Mesenchymal stem cell (in vitro differentiated cells and primary cell): Measurements from ENCODE around the gene FSCN2.

ENCODE experiments used
- DNase-seq: peaks from one replicate; pipeline ENCODE4 v3.0.0-alpha.2; 2013
- H2AFZ ChIP-seq: one replicate; pipeline ENCODE4 v1.6.1; 2013; ENCODE audit warnings: low read depth, mild to moderate bottlenecking, control low read depth, inconsistent platforms, low read length, moderate library complexity
- H2AK5ac ChIP-seq: 2 replicates; pipeline ENCODE4 v1.6.1; 2013; ENCODE audit warnings: low read length, moderate library complexity, mild to moderate bottlenecking, inconsistent platforms; ENCODE audit not compliant: severe bottlenecking
- H2BK120ac ChIP-seq: one replicate; pipeline ENCODE4 v1.6.1; 2013; ENCODE audit warnings: low read depth, mild to moderate bottlenecking, inconsistent platforms, low read length, moderate library complexity
- H2BK12ac ChIP-seq, 2 experiments: one replicate each; pipeline ENCODE4 v1.6.1; 2013; ENCODE audit warnings: inconsistent platforms in 2 of 2, low read length in 2 of 2, mild to moderate bottlenecking in 2 of 2, moderate library complexity in 2 of 2, control low read depth in 1 of 2
- H2BK15ac ChIP-seq: one replicate; pipeline ENCODE4 v1.6.1; 2013; ENCODE audit warnings: mild to moderate bottlenecking, low read depth, inconsistent platforms; ENCODE audit not compliant: poor library complexity, severe bottlenecking
- H2BK5ac ChIP-seq: 2 replicates; pipeline ENCODE4 v1.6.1; 2013; ENCODE audit warnings: low read depth, mild to moderate bottlenecking, low read length, control low read depth, inconsistent platforms; ENCODE audit not compliant: poor library complexity, severe bottlenecking
- H3K14ac ChIP-seq, 2 experiments: one replicate each; pipeline ENCODE4 v1.6.1; 2013; ENCODE audit warnings: inconsistent platforms in 2 of 2, low read length in 2 of 2, control low read depth in 1 of 2, mild to moderate bottlenecking in 1 of 2, moderate library complexity in 1 of 2
- H3K18ac ChIP-seq, 2 experiments: one replicate each; pipeline ENCODE4 v1.6.1; 2013; ENCODE audit warnings: inconsistent platforms in 2 of 2, low read length in 2 of 2, control low read depth in 1 of 2, low read depth in 1 of 2, mild to moderate bottlenecking in 1 of 2
- H3K23ac ChIP-seq, 2 experiments: one replicate each; pipeline ENCODE4 v1.6.1; 2013; ENCODE audit warnings: inconsistent platforms in 2 of 2, low read length in 2 of 2, mild to moderate bottlenecking in 2 of 2, moderate library complexity in 2 of 2, control low read depth in 1 of 2
- H3K27ac ChIP-seq: 2 replicates; pipeline ENCODE4 v1.5.1; 2013; ENCODE audit warnings: mild to moderate bottlenecking, moderate library complexity, low read length, control low read depth, inconsistent platforms; ENCODE audit not compliant: poor library complexity, severe bottlenecking
- H3K27me3 ChIP-seq, 2 experiments: 2 replicates each; pipeline versions ENCODE4 v1.6.1 to v1.7.0; 2013; ENCODE audit warnings: low read length in 2 of 2, mild to moderate bottlenecking in 2 of 2, moderate library complexity in 2 of 2, control low read depth in 1 of 2, inconsistent platforms in 1 of 2; ENCODE audit not compliant: control insufficient read depth in 1 of 2, insufficient read depth in 1 of 2
- H3K36me3 ChIP-seq, 2 experiments: 2 replicates each; pipeline versions ENCODE4 v1.6.1 to v1.7.0; 2013; ENCODE audit warnings: low read length in 2 of 2, control low read depth in 1 of 2, inconsistent platforms in 1 of 2, low read depth in 1 of 2, mild to moderate bottlenecking in 1 of 2; ENCODE audit not compliant: insufficient read depth in 2 of 2, control insufficient read depth in 1 of 2
- H3K4ac ChIP-seq, 2 experiments: one replicate each; pipeline ENCODE4 v1.6.1; 2013; ENCODE audit warnings: inconsistent platforms in 2 of 2, low read length in 2 of 2, mild to moderate bottlenecking in 2 of 2, moderate library complexity in 2 of 2, control low read depth in 1 of 2, low read depth in 1 of 2
- H3K4me1 ChIP-seq: 2 replicates; pipeline ENCODE4 v1.6.1; 2013; ENCODE audit warnings: low read depth, low read length, control low read depth; ENCODE audit not compliant: control insufficient read depth, insufficient read depth
- H3K4me2 ChIP-seq: 2 replicates; pipeline ENCODE4 v1.6.1; 2013; ENCODE audit warnings: low read length, mild to moderate bottlenecking, inconsistent platforms; ENCODE audit not compliant: poor library complexity, severe bottlenecking
- H3K4me3 ChIP-seq, 2 experiments: 2 replicates each; pipeline versions ENCODE4 v1.5.1 to v1.7.0; 2013; ENCODE audit warnings: low read length in 2 of 2, mild to moderate bottlenecking in 2 of 2, control low read depth in 1 of 2, low read depth in 1 of 2; ENCODE audit not compliant: insufficient read depth in 1 of 2
- H3K79me1 ChIP-seq: replicated peaks from 2 replicates; pipeline ENCODE4 v1.6.1; 2013; ENCODE audit warnings: mild to moderate bottlenecking, control low read depth, low read length, inconsistent platforms; ENCODE audit not compliant: poor library complexity, severe bottlenecking
- H3K9ac ChIP-seq: 2 replicates; pipeline ENCODE4 v1.7.0; 2013; ENCODE audit warnings: mild to moderate bottlenecking, low read length, moderate library complexity
- H3K9me3 ChIP-seq: 2 replicates; pipeline ENCODE4 v1.7.0; 2013; ENCODE audit warnings: mild to moderate bottlenecking, low read length; ENCODE audit not compliant: control insufficient read depth
- H4K8ac ChIP-seq: one replicate; pipeline ENCODE4 v1.6.1; 2013; ENCODE audit warnings: inconsistent platforms, mild to moderate bottlenecking, low read length, moderate library complexity
- H4K91ac ChIP-seq: one replicate; pipeline ENCODE4 v1.6.1; 2013; ENCODE audit warnings: mild to moderate bottlenecking, low read length, inconsistent platforms
- WGBS: methylation state at CpG from one replicate; pipeline ENCODE4 v1.1.7; 2013; ENCODE audit warnings: mixed read lengths; 5-methylcytosine and 5-hydroxymethylcytosine counted together

Gene FSCN2

GRCh38 chr17:81537856-81538555 lies 9.8 kb downstream of the FSCN2 start:
- no peak overlapping the region for H3K4me2 ChIP-seq
- H4K8ac ChIP-seq: no peak overlapping the region
- no peak overlapping the region for H3K18ac ChIP-seq
- WGBS: 81% methylated on average over 26 of the region's 26 CpGs
- peaks cover 20 to 41% of the 10 kb centered on the region in 2 experiments for H3K27me3 ChIP-seq
- H3K79me1 ChIP-seq: no peaks in the 10 kb centered on the region
- no peak overlapping the region for H3K23ac ChIP-seq
- no peak overlapping the region for H2AK5ac ChIP-seq
- no peak overlapping the region for H2BK15ac ChIP-seq
- H2AFZ ChIP-seq: no peak overlapping the region
- no peak overlapping the region for H2BK120ac ChIP-seq
- H3K14ac ChIP-seq: no peak overlapping the region
- H2BK12ac ChIP-seq: no peak overlapping the region
- H3K4me3 ChIP-seq: no peak overlapping the region
- no peak overlapping the region for H3K9ac ChIP-seq
- no peak for DNase-seq
- H2BK5ac ChIP-seq: no peak overlapping the region
- peaks cover 40 to 49% of the 10 kb centered on the region in 2 experiments for H3K36me3 ChIP-seq
- H3K4ac ChIP-seq: no peak overlapping the region
- H3K27ac ChIP-seq: no peak overlapping the region
- no peak overlapping the region for H4K91ac ChIP-seq
- peaks cover 23% of the 10 kb centered on the region for H3K4me1 ChIP-seq
- H3K9me3 ChIP-seq: no peaks in the 10 kb centered on the region

GRCh38 chr17:81538651-81539570 lies 10.7 kb downstream of the FSCN2 start:
- Histone ChIP-seq H3K9ac (no peak overlapping the region), H3K4me2 (no peak overlapping the region), H4K91ac (no peak overlapping the region), H3K36me3 (peaks cover 49 to 58% of the 10 kb centered on the region in 2 experiments), H3K9me3 (no peaks in the 10 kb centered on the region), H2BK120ac (no peak overlapping the region), H4K8ac (no peak overlapping the region), H3K23ac (no peak overlapping the region), H3K79me1 (no peaks in the 10 kb centered on the region), H3K27me3 (peaks cover 20 to 33% of the 10 kb centered on the region in 2 experiments), H3K4ac (no peak overlapping the region), H2BK12ac (no peak overlapping the region), H3K4me3 (no peak overlapping the region), H3K18ac (no peak overlapping the region), H2BK5ac (no peak overlapping the region), H3K4me1 (peaks cover 23% of the 10 kb centered on the region), H2AK5ac (no peak overlapping the region), H2AFZ (no peak overlapping the region), H3K14ac (no peak overlapping the region), H3K27ac (no peak overlapping the region), H2BK15ac (no peak overlapping the region)
- WGBS: 96% methylated on average over 26 of the region's 26 CpGs
- no peak for DNase-seq

GRCh38 chr17:81539571-81539900 lies 11.4 kb downstream of the FSCN2 start:
- H3K9me3 ChIP-seq: no peaks in the 10 kb centered on the region
- no peak for DNase-seq
- H2BK5ac ChIP-seq: no peak overlapping the region
- peaks cover 55 to 64% of the 10 kb centered on the region in 2 experiments for H3K36me3 ChIP-seq
- H2AK5ac ChIP-seq: no peak overlapping the region
- no peak overlapping the region for H3K18ac ChIP-seq
- H3K4me1 ChIP-seq: peaks cover 20% of the 10 kb centered on the region
- no peak overlapping the region for H2BK120ac ChIP-seq
- no peak overlapping the region for H3K4ac ChIP-seq
- H3K9ac ChIP-seq: no peak overlapping the region
- no peak overlapping the region for H2AFZ ChIP-seq
- H3K27ac ChIP-seq: no peak overlapping the region
- WGBS: 89% methylated on average over 10 of the region's 10 CpGs
- no peak overlapping the region for H4K8ac ChIP-seq
- H2BK12ac ChIP-seq: no peak overlapping the region
- H2BK15ac ChIP-seq: peak overlapping the region; percentile 19
- H3K4me3 ChIP-seq: no peak overlapping the region
- H3K23ac ChIP-seq: no peak overlapping the region
- peaks cover 17 to 26% of the 10 kb centered on the region in 2 experiments for H3K27me3 ChIP-seq
- no peaks in the 10 kb centered on the region for H3K79me1 ChIP-seq
- no peak overlapping the region for H3K4me2 ChIP-seq
- no peak overlapping the region for H3K14ac ChIP-seq
- no peak overlapping the region for H4K91ac ChIP-seq

- WGBS: 91% methylated on average over 28 of the region's 28 CpGs
- Histone ChIP-seq H3K79me1 (no peaks in the 10 kb centered on the region), H3K18ac (no peak overlapping the region)
Measured at GRCh38 chr17:81539961-81540675, 11.9 kb downstream of the FSCN2 start.

More at GRCh38 chr17:81539961-81540675, 11.9 kb downstream of the FSCN2 start:
- H3K23ac ChIP-seq: no peak overlapping the region
- H3K9ac ChIP-seq: no peak overlapping the region
- no peaks in the 10 kb centered on the region for H3K9me3 ChIP-seq
- no peak overlapping the region for H4K8ac ChIP-seq
- no peak overlapping the region for H2BK12ac ChIP-seq
- no peak overlapping the region for H3K4me2 ChIP-seq
- no peak overlapping the region for H4K91ac ChIP-seq
- peaks cover 20% of the 10 kb centered on the region for H3K4me1 ChIP-seq
- no peak overlapping the region for H2AK5ac ChIP-seq
- no peak overlapping the region for H2BK5ac ChIP-seq
- no peak overlapping the region for H2BK15ac ChIP-seq
- no peak overlapping the region for H3K4ac ChIP-seq
- no peak for DNase-seq
- H3K36me3 ChIP-seq: peaks cover 60 to 70% of the 10 kb centered on the region in 2 experiments
- no peak overlapping the region for H3K4me3 ChIP-seq
- H2BK120ac ChIP-seq: no peak overlapping the region
- H3K27me3 ChIP-seq: peaks cover 17 to 22% of the 10 kb centered on the region in 2 experiments
- no peak overlapping the region for H2AFZ ChIP-seq
- H3K14ac ChIP-seq: no peak overlapping the region
- no peak overlapping the region for H3K27ac ChIP-seq
